Suprapubic skin (tissue), 4 donors: ENCODE measurements around the gene MYO18B. TPM values are rescaled to one million over a fixed set of nuclear protein-coding genes. Genes with fewer than 3 reads are reported as not detected.

Experiments
- DNase-seq, 2 donors: peaks; one replicate each; pipeline ENCODE4 v3.0.0-alpha.2; 2019; ENCODE audit warnings: low spot score in 2 of 2
- H3K27ac ChIP-seq: fragments of 200-600 bp; sonication (generic); one replicate; pipeline ENCODE4 v1.5.1; 2019
- H3K27me3 ChIP-seq: fragments of 200-600 bp; sonication (generic); one replicate; pipeline ENCODE4 v1.5.1; 2019
- H3K36me3 ChIP-seq: fragments of 200-600 bp; sonication (generic); one replicate; pipeline ENCODE4 v1.5.1; 2019
- H3K4me1 ChIP-seq: fragments of 200-600 bp; sonication (generic); one replicate; pipeline ENCODE4 v1.5.1; 2019
- H3K4me3 ChIP-seq: fragments of 200-600 bp; sonication (generic); one replicate; pipeline ENCODE4 v1.5.1; 2019; ENCODE audit warnings: mild to moderate bottlenecking
- H3K9me3 ChIP-seq: fragments of 200-600 bp; sonication (generic); one replicate; pipeline ENCODE4 v1.5.1; 2019
- EP300 ChIP-seq: sonication (generic); formaldehyde crosslinking; IDR thresholded peaks from one replicate; pipeline ENCODE4 v1.6.1; 2017; ENCODE audit warnings: antibody characterized with exemption
- POLR2A ChIP-seq, 2 donors: fragments of 450-650 bp; IDR thresholded peaks; one replicate each; pipeline ENCODE4 v1.6.1; 2017; ENCODE audit warnings: antibody characterized with exemption in 2 of 2, mild to moderate bottlenecking in 2 of 2, moderate library complexity in 2 of 2
- POLR2AphosphoS5 ChIP-seq, 3 donors: sonication (generic); formaldehyde crosslinking; IDR thresholded peaks; one replicate each; pipeline ENCODE4 v1.6.1; 2017; ENCODE audit warnings: antibody characterized with exemption in 3 of 3
- WGBS: methylation state at CpG from one replicate; pipeline ENCODE4 v1.1.5; 2018; 5-methylcytosine and 5-hydroxymethylcytosine counted together
- total RNA-seq, 4 donors: library from RNA; depleted of rRNA; stranded (reverse); fragments of >200 nt; gene quantifications; one replicate each; pipeline ENCODE4 v1.1.0, GENCODE V29; 2016
- TF ChIP-seq, protein P1 (sequence below), 2 donors: fragments of 200-600 bp in 1 of 2; fragments of 450-650 bp in 1 of 2; sonication (generic) in 1 of 2; IDR thresholded peaks; one replicate each; pipeline ENCODE4 v1.5.1; 2016 to 2019; ENCODE audit warnings: antibody characterized with exemption in 2 of 2, mild to moderate bottlenecking in 1 of 2, moderate library complexity in 1 of 2

Gene MYO18B
- total RNA-seq, 4 donors from 2014 or later, result 1.2 to 3.2 (median 1.7) TPM

- Histone ChIP-seq H3K27me3 (peaks cover 23% of the 10 kb centered on the region), H3K4me1 (no peaks in the 10 kb centered on the region), H3K4me3 (no peak overlapping the region), H3K9me3 (no peaks in the 10 kb centered on the region), H3K36me3 (no peaks in the 10 kb centered on the region), H3K27ac (no peak overlapping the region)
- no peak for DNase-seq
- 50% methylated on average over 7 of the region's 7 CpGs for WGBS
- TF ChIP-seq POLR2AphosphoS5 (IDR thresholded peaks at IDR 0.05), result no peak
- no peak for TF ChIP-seq EP300
- TF ChIP-seq POLR2A (IDR thresholded peaks at IDR 0.05), result no peak
- TF ChIP-seq, protein P1, sequence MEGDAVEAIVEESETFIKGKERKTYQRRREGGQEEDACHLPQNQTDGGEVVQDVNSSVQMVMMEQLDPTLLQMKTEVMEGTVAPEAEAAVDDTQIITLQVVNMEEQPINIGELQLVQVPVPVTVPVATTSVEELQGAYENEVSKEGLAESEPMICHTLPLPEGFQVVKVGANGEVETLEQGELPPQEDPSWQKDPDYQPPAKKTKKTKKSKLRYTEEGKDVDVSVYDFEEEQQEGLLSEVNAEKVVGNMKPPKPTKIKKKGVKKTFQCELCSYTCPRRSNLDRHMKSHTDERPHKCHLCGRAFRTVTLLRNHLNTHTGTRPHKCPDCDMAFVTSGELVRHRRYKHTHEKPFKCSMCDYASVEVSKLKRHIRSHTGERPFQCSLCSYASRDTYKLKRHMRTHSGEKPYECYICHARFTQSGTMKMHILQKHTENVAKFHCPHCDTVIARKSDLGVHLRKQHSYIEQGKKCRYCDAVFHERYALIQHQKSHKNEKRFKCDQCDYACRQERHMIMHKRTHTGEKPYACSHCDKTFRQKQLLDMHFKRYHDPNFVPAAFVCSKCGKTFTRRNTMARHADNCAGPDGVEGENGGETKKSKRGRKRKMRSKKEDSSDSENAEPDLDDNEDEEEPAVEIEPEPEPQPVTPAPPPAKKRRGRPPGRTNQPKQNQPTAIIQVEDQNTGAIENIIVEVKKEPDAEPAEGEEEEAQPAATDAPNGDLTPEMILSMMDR (IDR thresholded peaks at IDR 0.05), result no peak
Measured at GRCh38 chr22:26008587-26008986, 266.6 kb downstream of the MYO18B start.

- H3K9me3 ChIP-seq, result no peaks in the 10 kb centered on the region
- DNase-seq, result no peak
- no peaks in the 10 kb centered on the region for H3K4me1 ChIP-seq
- no peak for TF ChIP-seq POLR2A (IDR thresholded peaks at IDR 0.05)
- TF ChIP-seq, protein P1 (IDR thresholded peaks at IDR 0.05), result no peak
- no peak for TF ChIP-seq POLR2AphosphoS5 (IDR thresholded peaks at IDR 0.05)
- TF ChIP-seq EP300, result no peak
- 62% methylated on average over 1 of the region's 1 CpG for WGBS
- H3K4me3 ChIP-seq, result no peak overlapping the region
- H3K27ac ChIP-seq, result no peak overlapping the region
- no peaks in the 10 kb centered on the region for H3K36me3 ChIP-seq
- H3K27me3 ChIP-seq, result peaks cover 4% of the 10 kb centered on the region
Measured at GRCh38 chr22:26016916-26017315, 274.9 kb downstream of the MYO18B start.

DNA sequence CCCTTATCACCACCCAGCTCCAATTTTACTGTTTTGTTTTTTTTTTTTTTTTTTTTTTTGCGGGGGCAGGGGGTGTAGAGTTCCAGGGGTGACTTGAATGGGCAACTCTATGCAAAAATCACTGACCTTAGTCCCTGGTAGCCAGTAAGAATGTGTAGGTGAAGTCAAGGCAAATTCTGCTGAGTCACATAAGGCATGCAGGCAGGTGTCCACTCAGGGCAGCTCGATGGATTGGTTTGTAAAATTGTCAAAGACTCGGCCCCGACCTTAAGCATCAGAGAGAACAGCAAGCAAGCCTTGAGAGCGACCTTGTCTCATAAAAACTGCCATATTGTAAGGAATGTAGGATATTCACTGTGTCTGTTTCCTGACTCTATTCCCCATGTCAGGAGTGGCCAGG, 275.9 kb downstream of the MYO18B start:
- Histone ChIP-seq H3K27me3 (peaks cover 7% of the 10 kb centered on the region), H3K36me3 (no peaks in the 10 kb centered on the region), H3K4me3 (no peak overlapping the region), H3K4me1 (no peaks in the 10 kb centered on the region), H3K27ac (no peak overlapping the region), H3K9me3 (no peaks in the 10 kb centered on the region)
- no peak for TF ChIP-seq POLR2A (IDR thresholded peaks at IDR 0.05)
- TF ChIP-seq, protein P1 (IDR thresholded peaks at IDR 0.05), result no peak
- no peak for TF ChIP-seq EP300
- WGBS, result 57% methylated on average over 5 of the region's 5 CpGs
- no peak for DNase-seq

- H3K27ac ChIP-seq, result no peak overlapping the region
- no peak overlapping the region for H3K4me3 ChIP-seq
- no peaks in the 10 kb centered on the region for H3K36me3 ChIP-seq
- DNase-seq, result no peak
- H3K4me1 ChIP-seq, result no peaks in the 10 kb centered on the region
- H3K27me3 ChIP-seq, result peaks cover 11% of the 10 kb centered on the region
- peaks cover 4% of the 10 kb centered on the region for H3K9me3 ChIP-seq
- WGBS, result 62% methylated on average over 5 of the region's 5 CpGs
- TF ChIP-seq POLR2AphosphoS5 (IDR thresholded peaks at IDR 0.05) (no peak), EP300 (no peak), POLR2A (IDR thresholded peaks at IDR 0.05) (no peak)
- TF ChIP-seq, protein P1 (IDR thresholded peaks at IDR 0.05), result no peak
Measured at GRCh38 chr22:26019596-26019995, 277.6 kb downstream of the MYO18B start.

GRCh38 chr22:26021516-26021915, 279.5 kb downstream of the MYO18B start:
- TF ChIP-seq POLR2A (IDR thresholded peaks at IDR 0.05), result no peak
- TF ChIP-seq POLR2AphosphoS5 (IDR thresholded peaks at IDR 0.05), result no peak
- no peak for TF ChIP-seq EP300
- TF ChIP-seq, protein P1 (IDR thresholded peaks at IDR 0.05), result no peak
- Histone ChIP-seq H3K4me1 (no peaks in the 10 kb centered on the region), H3K27me3 (peaks cover 12% of the 10 kb centered on the region), H3K4me3 (no peak overlapping the region), H3K27ac (no peak overlapping the region), H3K36me3 (no peaks in the 10 kb centered on the region), H3K9me3 (peaks cover 10% of the 10 kb centered on the region)
- no peak for DNase-seq
- 94% methylated on average over 2 of the region's 2 CpGs for WGBS
